Esophagus squamous epithelium (tissue), 4 donors: Measurements from ENCODE around the gene F7.

ENCODE experiments used
- POLR2A ChIP-seq, 4 donors: fragments of 450-650 bp; IDR thresholded peaks; one replicate each; pipeline ENCODE4 v1.6.1; 2017; ENCODE audit warnings: antibody characterized with exemption in 4 of 4, mild to moderate bottlenecking in 4 of 4, moderate library complexity in 3 of 4
- TF ChIP-seq, protein P1 (sequence below), 6 experiments: fragments of 450-650 bp in 4 of 6; fragments of 200-600 bp in 2 of 6; sonication (generic) in 2 of 6; IDR thresholded peaks; one replicate each; pipeline ENCODE4 v1.5.1; 2016 to 2019; ENCODE audit warnings: antibody characterized with exemption in 6 of 6, mild to moderate bottlenecking in 4 of 6, moderate library complexity in 4 of 6

DNA sequence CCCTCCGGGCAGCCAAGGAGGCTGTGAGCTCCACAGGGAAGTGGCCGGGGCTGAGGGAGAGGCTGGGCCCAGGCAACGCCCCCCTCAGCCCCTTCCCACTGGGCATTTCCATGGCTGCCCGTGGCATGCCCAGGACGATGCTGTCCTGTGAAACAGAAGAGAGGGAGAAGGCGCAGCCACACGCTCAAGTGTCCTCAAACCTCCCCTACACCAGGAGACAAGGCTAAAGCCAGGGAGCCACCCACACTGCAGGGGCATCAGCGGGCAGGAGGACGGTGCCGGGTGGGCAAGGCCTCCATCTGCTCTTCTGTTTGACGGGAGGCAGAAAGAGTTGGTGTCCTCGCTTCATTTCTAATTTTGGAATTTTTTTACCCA is 38.7 kb downstream of the F7 start:
- TF ChIP-seq POLR2A (IDR thresholded peaks at IDR 0.05), result no peak
- TF ChIP-seq, protein P1, sequence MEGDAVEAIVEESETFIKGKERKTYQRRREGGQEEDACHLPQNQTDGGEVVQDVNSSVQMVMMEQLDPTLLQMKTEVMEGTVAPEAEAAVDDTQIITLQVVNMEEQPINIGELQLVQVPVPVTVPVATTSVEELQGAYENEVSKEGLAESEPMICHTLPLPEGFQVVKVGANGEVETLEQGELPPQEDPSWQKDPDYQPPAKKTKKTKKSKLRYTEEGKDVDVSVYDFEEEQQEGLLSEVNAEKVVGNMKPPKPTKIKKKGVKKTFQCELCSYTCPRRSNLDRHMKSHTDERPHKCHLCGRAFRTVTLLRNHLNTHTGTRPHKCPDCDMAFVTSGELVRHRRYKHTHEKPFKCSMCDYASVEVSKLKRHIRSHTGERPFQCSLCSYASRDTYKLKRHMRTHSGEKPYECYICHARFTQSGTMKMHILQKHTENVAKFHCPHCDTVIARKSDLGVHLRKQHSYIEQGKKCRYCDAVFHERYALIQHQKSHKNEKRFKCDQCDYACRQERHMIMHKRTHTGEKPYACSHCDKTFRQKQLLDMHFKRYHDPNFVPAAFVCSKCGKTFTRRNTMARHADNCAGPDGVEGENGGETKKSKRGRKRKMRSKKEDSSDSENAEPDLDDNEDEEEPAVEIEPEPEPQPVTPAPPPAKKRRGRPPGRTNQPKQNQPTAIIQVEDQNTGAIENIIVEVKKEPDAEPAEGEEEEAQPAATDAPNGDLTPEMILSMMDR (IDR thresholded peaks at IDR 0.05), result no peak
